SK-N-MC (cell line): ENCODE data around the gene CRB3.

Experiments used
- EZH2 ChIP-seq: fragments of 200-600 bp; sonication (generic); IDR thresholded peaks from one replicate; pipeline ENCODE4 v1.6.1; 2017; ENCODE audit warnings: antibody characterized with exemption
- POLR2AphosphoS5 ChIP-seq: IDR thresholded peaks from 2 replicates; pipeline ENCODE4 v1.6.1; 2012; ENCODE audit warnings: mild to moderate bottlenecking, low read depth, low read length, borderline replicate concordance

DNA sequence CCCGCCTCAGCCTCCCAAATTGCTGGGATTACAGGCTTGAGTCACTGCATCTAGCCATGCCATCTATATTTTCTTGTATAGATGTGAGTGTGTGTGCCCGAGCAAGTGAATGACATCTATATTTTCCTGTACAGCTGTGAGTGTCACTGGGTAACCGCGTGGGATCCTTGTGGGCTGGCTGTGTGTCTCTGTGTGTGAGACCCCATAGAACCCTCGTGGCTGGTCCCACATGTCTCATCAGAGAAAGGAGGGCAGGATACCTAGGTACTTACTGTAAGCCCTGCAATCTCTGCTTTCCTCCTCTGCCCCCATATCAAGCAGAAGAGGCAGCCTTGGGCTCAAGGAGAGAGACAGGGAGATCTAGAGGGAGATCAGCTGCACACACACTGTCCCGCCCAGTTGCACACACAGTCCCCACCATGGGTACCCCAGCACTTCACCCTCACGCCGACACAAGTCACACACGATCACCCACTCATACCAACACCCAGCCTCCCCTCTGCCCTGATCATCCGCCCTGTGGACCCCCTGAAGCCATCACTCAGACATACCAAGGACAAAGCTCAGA is 16.9 kb downstream of the CRB3 start:
- TF ChIP-seq POLR2AphosphoS5 (no peak), EZH2 (no peak)
